ENCODE measurements around the gene KCNQ5. TPM values are rescaled to one million over a fixed set of nuclear protein-coding genes. Genes with fewer than 3 reads are reported as not detected.

Gene KCNQ5
- total and polyA plus RNA-seq, 4 donors = 0.15 to 8.1 (median 2.4) TPM

- Histone ChIP-seq H3K36me3 (ENCODE audit: control insufficient read depth in 1 of 2, insufficient read depth in 2 of 2, low read length in 1 of 2) (no peaks in the 10 kb centered on the region), H3K4me3 (ENCODE audit: low read length in 2 of 2) (no peak overlapping the region), H3K27me3 (ENCODE audit: control insufficient read depth in 1 of 2, insufficient read depth in 2 of 2, low read length in 1 of 2) (no peaks in the 10 kb centered on the region), H3K9me3 (ENCODE audit: control insufficient read depth, low read length) (no peaks in the 10 kb centered on the region), H3K4me1 (ENCODE audit: control insufficient read depth in 1 of 2, insufficient read depth in 2 of 2, low read length in 2 of 2) (no peaks in the 10 kb centered on the region), H3K27ac (ENCODE audit: low read depth in 1 of 2, low read length in 2 of 2) (no peak overlapping the region)
- ATAC-seq (ENCODE audit: low FRiP score) (no peak), DNase-seq (no peak)
- intact Hi-C loops (cut with DNase I) = no loop called here
- 78 to 85% methylated on average over 1 of the region's 1 CpG for WGBS, 2 donors
Observed at GRCh38 chr6:72709431-72709830, 87.6 kb downstream of the KCNQ5 start.

GRCh38 chr6:72711731-72712130, 89.9 kb downstream of the KCNQ5 start:
- H3K36me3 ChIP-seq (ENCODE audit: control insufficient read depth in 1 of 2, insufficient read depth in 2 of 2, low read length in 1 of 2) = no peaks in the 10 kb centered on the region
- intact Hi-C loops (cut with DNase I) = no loop called here
- no peaks in the 10 kb centered on the region for H3K4me1 ChIP-seq (ENCODE audit: control insufficient read depth in 1 of 2, insufficient read depth in 2 of 2, low read length in 2 of 2)
- H3K27ac ChIP-seq (ENCODE audit: low read depth in 1 of 2, low read length in 2 of 2) = no peak overlapping the region
- DNase-seq (no peak), ATAC-seq (ENCODE audit: low FRiP score) (no peak)
- no peak overlapping the region for H3K4me3 ChIP-seq (ENCODE audit: low read length in 2 of 2)
- no peaks in the 10 kb centered on the region for H3K27me3 ChIP-seq (ENCODE audit: control insufficient read depth in 1 of 2, insufficient read depth in 2 of 2, low read length in 1 of 2)
- H3K9me3 ChIP-seq (ENCODE audit: control insufficient read depth, low read length) = no peaks in the 10 kb centered on the region
- WGBS, 2 donors = 99 to 100% methylated on average over 1 of the region's 1 CpG

DNA sequence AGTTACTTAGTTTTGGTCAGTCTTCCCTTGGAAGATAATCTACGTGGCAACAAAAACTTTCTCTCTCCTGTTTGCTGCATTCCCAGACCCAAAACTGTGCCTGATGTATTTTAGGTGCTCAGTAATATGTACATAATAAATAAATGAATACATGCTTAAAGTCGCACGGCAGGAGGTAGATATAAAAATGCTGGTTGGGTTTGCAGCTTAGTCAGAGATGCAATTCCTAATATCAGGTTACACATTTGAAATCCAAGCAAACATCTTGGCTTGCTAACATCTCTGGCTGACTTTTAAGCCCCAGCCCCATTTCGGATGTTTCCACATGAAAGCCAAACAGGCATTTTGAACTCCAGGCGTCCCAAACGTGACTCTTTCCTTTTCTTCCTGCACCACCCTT, 91.0 kb downstream of the KCNQ5 start:
- Histone ChIP-seq H3K27me3 (ENCODE audit: control insufficient read depth in 1 of 2, insufficient read depth in 2 of 2, low read length in 1 of 2) (no peaks in the 10 kb centered on the region), H3K4me1 (ENCODE audit: control insufficient read depth in 1 of 2, insufficient read depth in 2 of 2, low read length in 2 of 2) (no peaks in the 10 kb centered on the region), H3K4me3 (ENCODE audit: low read length in 2 of 2) (no peak overlapping the region), H3K9me3 (ENCODE audit: control insufficient read depth, low read length) (no peaks in the 10 kb centered on the region), H3K36me3 (ENCODE audit: control insufficient read depth in 1 of 2, insufficient read depth in 2 of 2, low read length in 1 of 2) (no peaks in the 10 kb centered on the region), H3K27ac (ENCODE audit: low read depth in 1 of 2, low read length in 2 of 2) (no peak overlapping the region)
- intact Hi-C loops (cut with DNase I) = no loop called here
- 84% methylated on average over 6 of the region's 6 CpGs for WGBS, 2 donors
- ATAC-seq (ENCODE audit: low FRiP score) (no peak), DNase-seq (no peak)

- intact Hi-C loops (cut with DNase I) = no loop called here
- Histone ChIP-seq H3K36me3 (ENCODE audit: control insufficient read depth in 1 of 2, insufficient read depth in 2 of 2, low read length in 1 of 2) (no peaks in the 10 kb centered on the region), H3K27me3 (ENCODE audit: control insufficient read depth in 1 of 2, insufficient read depth in 2 of 2, low read length in 1 of 2) (no peaks in the 10 kb centered on the region), H3K4me1 (ENCODE audit: control insufficient read depth in 1 of 2, insufficient read depth in 2 of 2, low read length in 2 of 2) (no peaks in the 10 kb centered on the region), H3K4me3 (ENCODE audit: low read length in 2 of 2) (no peak overlapping the region), H3K27ac (ENCODE audit: low read depth in 1 of 2, low read length in 2 of 2) (no peak overlapping the region), H3K9me3 (ENCODE audit: control insufficient read depth, low read length) (no peaks in the 10 kb centered on the region)
- ATAC-seq (ENCODE audit: low FRiP score) (no peak), DNase-seq (no peak)
- WGBS, 2 donors = 83 to 85% methylated on average over 5 of the region's 5 CpGs
Observed at GRCh38 chr6:72715119-72715518, 93.3 kb downstream of the KCNQ5 start.

GRCh38 chr6:72716916-72717315, 95.1 kb downstream of the KCNQ5 start:
- H3K36me3 ChIP-seq (ENCODE audit: control insufficient read depth in 1 of 2, insufficient read depth in 2 of 2, low read length in 1 of 2) = no peaks in the 10 kb centered on the region
- intact Hi-C loops (cut with DNase I) = no loop called here
- H3K4me3 ChIP-seq (ENCODE audit: low read length in 2 of 2) = no peak overlapping the region
- H3K9me3 ChIP-seq (ENCODE audit: control insufficient read depth, low read length) = no peaks in the 10 kb centered on the region
- ATAC-seq (ENCODE audit: low FRiP score) = no peak
- H3K27ac ChIP-seq (ENCODE audit: low read depth in 1 of 2, low read length in 2 of 2) = no peak overlapping the region
- H3K27me3 ChIP-seq (ENCODE audit: control insufficient read depth in 1 of 2, insufficient read depth in 2 of 2, low read length in 1 of 2) = no peaks in the 10 kb centered on the region
- H3K4me1 ChIP-seq (ENCODE audit: control insufficient read depth in 1 of 2, insufficient read depth in 2 of 2, low read length in 2 of 2) = no peaks in the 10 kb centered on the region
- DNase-seq = no peak

DNA sequence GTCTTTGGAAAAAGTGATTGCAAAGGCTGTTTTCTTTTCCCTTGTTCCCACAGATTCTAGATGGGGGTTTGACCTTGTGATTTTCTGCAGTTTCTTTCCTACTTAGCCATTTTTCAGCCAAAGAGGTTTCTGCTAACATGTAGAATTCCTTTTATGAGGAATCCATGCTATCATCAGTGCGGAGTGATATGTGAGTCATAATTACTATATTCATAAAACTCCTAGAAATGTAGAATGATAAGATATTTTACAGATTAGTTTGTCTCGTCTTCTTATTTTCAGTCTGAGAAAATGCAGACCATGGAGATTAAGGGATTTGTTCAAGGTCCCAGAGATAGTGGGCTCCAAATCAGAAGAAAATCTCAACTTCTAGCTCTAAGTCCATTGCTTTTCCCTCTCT, 98.6 kb downstream of the KCNQ5 start:
- 46% methylated on average over 2 of the region's 2 CpGs for WGBS, 2 donors
- no peaks in the 10 kb centered on the region for H3K9me3 ChIP-seq (ENCODE audit: control insufficient read depth, low read length)
- ATAC-seq (ENCODE audit: low FRiP score) = no peak
- H3K4me3 ChIP-seq (ENCODE audit: low read length in 2 of 2) = no peak overlapping the region
- H3K27me3 ChIP-seq (ENCODE audit: control insufficient read depth in 1 of 2, insufficient read depth in 2 of 2, low read length in 1 of 2) = no peaks in the 10 kb centered on the region
- DNase-seq = no peak
- no peak overlapping the region for H3K27ac ChIP-seq (ENCODE audit: low read depth in 1 of 2, low read length in 2 of 2)
- intact Hi-C loops (cut with DNase I) = no loop called here
- H3K4me1 ChIP-seq (ENCODE audit: control insufficient read depth in 1 of 2, insufficient read depth in 2 of 2, low read length in 2 of 2) = no peaks in the 10 kb centered on the region
- H3K36me3 ChIP-seq (ENCODE audit: control insufficient read depth in 1 of 2, insufficient read depth in 2 of 2, low read length in 1 of 2) = no peaks in the 10 kb centered on the region

GRCh38 chr6:72721346-72721745, 99.5 kb downstream of the KCNQ5 start:
- no peak overlapping the region for H3K27ac ChIP-seq (ENCODE audit: low read depth in 1 of 2, low read length in 2 of 2)
- no peaks in the 10 kb centered on the region for H3K27me3 ChIP-seq (ENCODE audit: control insufficient read depth in 1 of 2, insufficient read depth in 2 of 2, low read length in 1 of 2)
- no peak overlapping the region for H3K4me3 ChIP-seq (ENCODE audit: low read length in 2 of 2)
- no peaks in the 10 kb centered on the region for H3K9me3 ChIP-seq (ENCODE audit: control insufficient read depth, low read length)
- H3K4me1 ChIP-seq (ENCODE audit: control insufficient read depth in 1 of 2, insufficient read depth in 2 of 2, low read length in 2 of 2) = no peaks in the 10 kb centered on the region
- DNase-seq (no peak), ATAC-seq (ENCODE audit: low FRiP score) (no peak)
- no peaks in the 10 kb centered on the region for H3K36me3 ChIP-seq (ENCODE audit: control insufficient read depth in 1 of 2, insufficient read depth in 2 of 2, low read length in 1 of 2)
- intact Hi-C loops (cut with DNase I) = no loop called here

DNA sequence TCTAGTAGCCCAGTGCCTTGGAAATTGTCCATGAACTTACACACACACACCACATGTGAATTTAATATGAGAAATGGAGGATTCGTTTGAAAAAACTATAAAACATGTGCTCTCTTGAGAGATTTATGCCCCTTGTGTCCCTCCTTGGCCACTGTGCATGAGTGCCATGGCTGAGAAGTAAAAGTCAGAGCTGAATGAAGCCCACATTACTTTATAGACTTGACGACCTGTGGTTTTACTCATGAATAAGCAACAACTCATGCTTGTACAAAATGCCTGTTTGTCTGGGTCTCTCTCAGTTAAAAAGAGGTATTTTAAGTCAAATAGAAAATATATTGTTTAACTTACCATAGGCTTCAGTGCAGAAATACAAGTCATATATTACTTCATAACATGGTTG, 102.7 kb downstream of the KCNQ5 start:
- 68 to 69% methylated on average over 2 of the region's 2 CpGs for WGBS, 2 donors
- intact Hi-C loops (cut with DNase I) = no loop called here
- Histone ChIP-seq H3K27me3 (ENCODE audit: control insufficient read depth in 1 of 2, insufficient read depth in 2 of 2, low read length in 1 of 2) (no peaks in the 10 kb centered on the region), H3K9me3 (ENCODE audit: control insufficient read depth, low read length) (no peaks in the 10 kb centered on the region), H3K36me3 (ENCODE audit: control insufficient read depth in 1 of 2, insufficient read depth in 2 of 2, low read length in 1 of 2) (no peaks in the 10 kb centered on the region), H3K27ac (ENCODE audit: low read depth in 1 of 2, low read length in 2 of 2) (no peak overlapping the region), H3K4me1 (ENCODE audit: control insufficient read depth in 1 of 2, insufficient read depth in 2 of 2, low read length in 2 of 2) (no peaks in the 10 kb centered on the region), H3K4me3 (ENCODE audit: low read length in 2 of 2) (no peak overlapping the region)
- ATAC-seq (ENCODE audit: low FRiP score) = no peak
- DNase-seq = no peak

DNA sequence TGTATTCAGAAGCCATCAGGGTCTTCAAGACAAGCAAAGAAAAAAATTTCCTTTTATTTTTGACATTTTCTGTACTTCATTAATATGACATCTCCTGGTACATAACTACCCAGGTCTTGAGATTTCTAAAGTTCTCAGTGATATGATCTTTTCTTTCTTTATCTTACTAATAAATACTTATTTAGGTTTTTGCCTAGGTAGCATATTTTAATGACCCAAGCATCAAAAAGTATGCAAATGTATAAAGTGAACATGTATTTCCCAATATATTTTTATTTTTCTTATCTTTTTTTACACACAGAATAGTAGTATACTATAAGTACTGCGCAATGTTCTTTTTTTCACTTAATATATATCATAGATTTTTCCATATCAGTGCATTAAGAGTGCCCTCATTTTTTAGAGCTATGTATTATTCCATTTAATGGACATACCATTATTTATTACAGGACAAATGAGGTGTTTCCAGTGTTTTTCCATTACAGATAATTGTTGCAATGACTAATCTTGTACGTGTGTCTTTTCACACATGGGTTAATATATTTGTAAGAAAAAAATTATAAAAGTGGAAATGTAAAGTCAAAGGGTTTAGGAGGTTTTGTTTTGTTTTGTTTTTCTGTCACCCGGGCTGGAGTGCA, 107.0 kb downstream of the KCNQ5 start:
- no peak for ATAC-seq (ENCODE audit: low FRiP score)
- Histone ChIP-seq H3K9me3 (ENCODE audit: control insufficient read depth, low read length) (no peaks in the 10 kb centered on the region), H3K4me1 (ENCODE audit: control insufficient read depth in 1 of 2, insufficient read depth in 2 of 2, low read length in 2 of 2) (no peaks in the 10 kb centered on the region), H3K36me3 (ENCODE audit: control insufficient read depth in 1 of 2, insufficient read depth in 2 of 2, low read length in 1 of 2) (no peaks in the 10 kb centered on the region), H3K27ac (ENCODE audit: low read depth in 1 of 2, low read length in 2 of 2) (no peak overlapping the region), H3K27me3 (ENCODE audit: control insufficient read depth in 1 of 2, insufficient read depth in 2 of 2, low read length in 1 of 2) (no peaks in the 10 kb centered on the region), H3K4me3 (ENCODE audit: low read length in 2 of 2) (no peak overlapping the region)
- intact Hi-C loops (cut with DNase I) = no loop called here
- WGBS, 2 donors = 93 to 94% methylated on average over 3 of the region's 3 CpGs
- DNase-seq = no peak

Data from aorta (tissue), 5 donors.